Measurements from ENCODE around the gene WDR37. TPM values are rescaled to one million over a fixed set of nuclear protein-coding genes. Genes with fewer than 3 reads are reported as not detected.
A peak's percentile ranks its signal among the peaks of the same experiment; 100 is the strongest.

Gene WDR37
- total and polyA plus RNA-seq, 9 of the 15 experiments (the other 6 are each of a cell fraction or from before 2014, with no cell fraction given), result 2.3 to 11.6 (median 6.7) TPM

GRCh38 chr10:1056326-1057105, at the start of gene WDR37 (continued):
- TF ChIP-seq TEAD1 (CRISPR knock-in tag; IDR thresholded peaks at IDR 0.05), result peak in 1 of 2 experiments; percentile 24; a peak in 1 of 4 replicates
- no peak for TF ChIP-seq COPS2 (conservative IDR thresholded peaks at IDR 0.05)
- no peak for TF ChIP-seq CUX1 (CRISPR knock-in tag; IDR thresholded peaks at IDR 0.05)
- TF ChIP-seq ZNF395 (CRISPR knock-in tag; IDR thresholded peaks at IDR 0.05), result no peak
- peak; percentile 55; the same call in 1 of the 2 replicates for TF ChIP-seq MED1 (CRISPR knock-in tag; IDR thresholded peaks at IDR 0.05; ENCODE audit: borderline replicate concordance)
- no peak for TF ChIP-seq ZNF644 (tag; IDR thresholded peaks at IDR 0.05; ENCODE audit: low read depth)
- peak; percentile 87 for TF ChIP-seq NR2C2 (CRISPR knock-in tag; IDR thresholded peaks at IDR 0.05)
- TF ChIP-seq NR2C2 (tag; IDR thresholded peaks at IDR 0.05), result peak; percentile 99
- TF ChIP-seq ZNF431 (CRISPR knock-in tag; IDR thresholded peaks at IDR 0.05), result peak; percentile 39; the same call in 1 of the 2 replicates
- no peak for TF ChIP-seq RFX5 (IDR thresholded peaks at IDR 0.05; ENCODE audit: low read depth, low read length)
- TF ChIP-seq ZNF174 (CRISPR knock-in tag; IDR thresholded peaks at IDR 0.05), result no peak
- TF ChIP-seq RFX1 (IDR thresholded peaks at IDR 0.05), result no peak
- TF ChIP-seq FOXA1 (IDR thresholded peaks at IDR 0.05; ENCODE audit: borderline replicate concordance), result no peak
- peak; percentile 70 for TF ChIP-seq PHF20 (IDR thresholded peaks at IDR 0.05; ENCODE audit: partially characterized antibody)
- no peak for TF ChIP-seq MLX (CRISPR knock-in tag; conservative IDR thresholded peaks at IDR 0.05)
- TF ChIP-seq ZNF445 (CRISPR knock-in tag; IDR thresholded peaks at IDR 0.05; ENCODE audit: low read depth), result no peak
- TF ChIP-seq ZNF175 (CRISPR knock-in tag; IDR thresholded peaks at IDR 0.05; ENCODE audit: low read depth), result 0 out of 2 replicates have a peak, but pooled peaks have one; percentile 49
- TF ChIP-seq TAF1 (IDR thresholded peaks at IDR 0.05; ENCODE audit: control insufficient read depth, extremely low read depth, insufficient read depth, low read length, severe bottlenecking), result peak; percentile 66

All from K562 (cell line).